ENCODE results near the gene MTR. TPM values are rescaled to one million over a fixed set of nuclear protein-coding genes. Genes with fewer than 3 reads are reported as not detected.

MTR gene
- total RNA-seq, 1 donor from 2014 or later: 59.2 TPM

- no peaks in the 10 kb centered on the region for H3K9me3 Mint-ChIP-seq
- H3K27me3 Mint-ChIP-seq (ENCODE audit: low read depth): peaks cover 4% of the 10 kb centered on the region
- H3K4me1 Mint-ChIP-seq (ENCODE audit: low read depth): peaks cover 5% of the 10 kb centered on the region
- H3K36me3 Mint-ChIP-seq (ENCODE audit: low read depth): no peaks in the 10 kb centered on the region
- no peak overlapping the region for H3K27ac Mint-ChIP-seq
- DNase-seq (ENCODE audit: low spot score): no peak
- H3K4me3 Mint-ChIP-seq (ENCODE audit: low read depth): no peak overlapping the region
- intact Hi-C loops (cut with micrococcal nuclease): no loop called here
Observed at GRCh38 chr1:236760480-236760879, 34.6 kb upstream of the MTR start.

GRCh38 chr1:236760986-236761385, 34.1 kb upstream of the MTR start:
- Mint-ChIP-seq H3K9me3 (no peaks in the 10 kb centered on the region), H3K27ac (no peak overlapping the region), H3K4me3 (ENCODE audit: low read depth) (no peak overlapping the region), H3K4me1 (ENCODE audit: low read depth) (peaks cover 5% of the 10 kb centered on the region), H3K27me3 (ENCODE audit: low read depth) (peaks cover 9% of the 10 kb centered on the region), H3K36me3 (ENCODE audit: low read depth) (no peaks in the 10 kb centered on the region)
- no peak for DNase-seq (ENCODE audit: low spot score)
- intact Hi-C loops (cut with micrococcal nuclease): no loop called here

DNA sequence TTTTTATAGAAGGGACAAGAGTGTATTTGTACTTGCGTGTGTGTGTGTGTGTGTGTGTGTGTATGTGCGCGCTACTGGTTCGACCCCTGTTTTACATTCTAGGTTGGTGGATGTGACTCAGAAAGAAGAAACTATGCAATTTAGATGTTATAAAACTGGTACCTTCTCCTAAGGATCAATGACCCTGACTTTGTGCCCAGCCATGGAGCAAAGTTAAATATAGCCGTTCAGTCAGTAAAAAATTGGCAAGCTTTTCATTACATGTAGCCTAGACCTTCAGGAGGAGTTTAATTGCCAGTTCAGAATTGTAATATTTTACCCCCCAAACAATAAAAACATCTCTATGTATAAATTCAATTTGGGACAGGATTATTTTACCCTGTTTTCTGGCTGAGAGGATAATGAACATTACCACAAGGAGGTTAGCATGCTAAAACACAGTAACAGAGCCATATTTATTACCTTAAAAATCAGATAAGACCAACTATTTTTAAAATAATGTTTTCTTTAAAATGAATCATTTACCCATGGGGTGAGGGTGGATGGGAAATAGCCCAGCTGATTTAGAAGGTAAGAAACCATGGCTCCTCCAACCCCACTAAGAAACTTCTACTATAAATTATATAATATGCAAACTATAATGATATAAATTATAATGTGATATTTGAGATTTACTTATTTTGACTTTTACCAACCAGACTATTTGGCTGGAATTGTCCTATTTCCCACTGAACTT, 33.5 kb upstream of the MTR start:
- Mint-ChIP-seq H3K4me3 (ENCODE audit: low read depth) (no peak overlapping the region), H3K36me3 (ENCODE audit: low read depth) (no peaks in the 10 kb centered on the region), H3K27ac (no peak overlapping the region), H3K27me3 (ENCODE audit: low read depth) (peaks cover 13% of the 10 kb centered on the region), H3K4me1 (ENCODE audit: low read depth) (peaks cover 5% of the 10 kb centered on the region), H3K9me3 (no peaks in the 10 kb centered on the region)
- DNase-seq (ENCODE audit: low spot score): no peak
- intact Hi-C loops (cut with micrococcal nuclease): no loop called here

DNA sequence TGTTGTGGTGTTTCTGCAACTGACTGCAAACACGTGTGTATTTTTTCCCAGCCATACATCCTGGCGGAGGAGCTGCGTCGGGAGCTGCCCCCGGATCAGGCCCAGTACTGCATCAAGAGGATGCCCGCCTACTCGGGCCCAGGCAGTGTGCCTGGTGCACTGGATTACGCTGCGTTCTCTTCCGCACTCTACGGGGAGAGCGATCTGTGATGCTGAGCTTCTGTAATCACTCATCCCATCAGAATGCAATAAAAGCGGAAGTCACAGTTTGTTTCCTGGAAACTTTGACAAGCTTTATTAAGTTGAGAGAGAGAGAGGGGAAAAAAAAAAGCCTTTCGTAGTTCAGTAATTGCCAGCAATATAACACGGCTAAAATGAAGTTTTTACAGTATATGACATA, 32.7 kb upstream of the MTR start:
- Mint-ChIP-seq H3K36me3 (ENCODE audit: low read depth) (no peaks in the 10 kb centered on the region), H3K27ac (no peak overlapping the region), H3K4me1 (ENCODE audit: low read depth) (peaks cover 5% of the 10 kb centered on the region), H3K27me3 (ENCODE audit: low read depth) (peaks cover 15% of the 10 kb centered on the region), H3K4me3 (ENCODE audit: low read depth) (no peak overlapping the region), H3K9me3 (no peaks in the 10 kb centered on the region)
- no peak for DNase-seq (ENCODE audit: low spot score)
- intact Hi-C loops (cut with micrococcal nuclease): no loop called here

- Mint-ChIP-seq H3K4me1 (ENCODE audit: low read depth) (no peaks in the 10 kb centered on the region), H3K4me3 (ENCODE audit: low read depth) (no peak overlapping the region), H3K27ac (no peak overlapping the region), H3K27me3 (ENCODE audit: low read depth) (peaks cover 26% of the 10 kb centered on the region), H3K9me3 (no peaks in the 10 kb centered on the region), H3K36me3 (ENCODE audit: low read depth) (no peaks in the 10 kb centered on the region)
- no peak for DNase-seq (ENCODE audit: low spot score)
- intact Hi-C loops (cut with micrococcal nuclease): no loop called here
Observed at GRCh38 chr1:236765831-236766230, 29.3 kb upstream of the MTR start.

- H3K4me3 Mint-ChIP-seq (ENCODE audit: low read depth): no peak overlapping the region
- no peak overlapping the region for H3K27ac Mint-ChIP-seq
- intact Hi-C loops (cut with micrococcal nuclease): no loop called here
- no peaks in the 10 kb centered on the region for H3K36me3 Mint-ChIP-seq (ENCODE audit: low read depth)
- peaks cover 26% of the 10 kb centered on the region for H3K27me3 Mint-ChIP-seq (ENCODE audit: low read depth)
- no peaks in the 10 kb centered on the region for H3K4me1 Mint-ChIP-seq (ENCODE audit: low read depth)
- H3K9me3 Mint-ChIP-seq: no peaks in the 10 kb centered on the region
- DNase-seq (ENCODE audit: low spot score): no peak
Observed at GRCh38 chr1:236766506-236766905, 28.6 kb upstream of the MTR start.

DNA sequence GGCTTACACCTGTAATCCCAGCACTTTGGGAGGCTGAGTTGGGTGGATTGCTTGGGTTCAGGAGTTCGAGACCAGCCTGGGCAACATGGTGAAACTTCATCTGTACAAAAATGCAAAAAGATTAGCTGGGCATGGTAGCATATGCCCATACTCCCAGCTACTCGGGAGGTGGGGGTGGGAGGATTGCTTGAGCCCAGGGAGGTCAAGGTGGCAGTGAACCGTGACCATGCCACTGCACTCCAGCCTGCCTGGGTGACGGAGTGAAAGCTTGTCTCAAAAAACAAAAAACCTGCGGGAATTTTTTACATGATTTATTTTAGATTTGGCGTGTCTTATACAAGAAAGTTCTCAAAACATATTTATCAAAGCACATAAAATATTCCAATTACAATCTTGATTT, 27.8 kb upstream of the MTR start:
- H3K36me3 Mint-ChIP-seq (ENCODE audit: low read depth): no peaks in the 10 kb centered on the region
- H3K4me3 Mint-ChIP-seq (ENCODE audit: low read depth): no peak overlapping the region
- H3K27ac Mint-ChIP-seq: no peak overlapping the region
- DNase-seq (ENCODE audit: low spot score): no peak
- H3K9me3 Mint-ChIP-seq: no peaks in the 10 kb centered on the region
- no peaks in the 10 kb centered on the region for H3K4me1 Mint-ChIP-seq (ENCODE audit: low read depth)
- intact Hi-C loops (cut with micrococcal nuclease): no loop called here
- peaks cover 26% of the 10 kb centered on the region for H3K27me3 Mint-ChIP-seq (ENCODE audit: low read depth)

GRCh38 chr1:236768601-236769000, 26.5 kb upstream of the MTR start:
- Mint-ChIP-seq H3K36me3 (ENCODE audit: low read depth) (no peaks in the 10 kb centered on the region), H3K4me3 (ENCODE audit: low read depth) (no peak overlapping the region), H3K9me3 (no peaks in the 10 kb centered on the region), H3K4me1 (ENCODE audit: low read depth) (no peaks in the 10 kb centered on the region), H3K27ac (no peak overlapping the region), H3K27me3 (ENCODE audit: low read depth) (peaks cover 26% of the 10 kb centered on the region)
- no peak for DNase-seq (ENCODE audit: low spot score)
- intact Hi-C loops (cut with micrococcal nuclease): no loop called here

GRCh38 chr1:236773919-236774318, 21.2 kb upstream of the MTR start:
- intact Hi-C loops (cut with micrococcal nuclease): no loop called here
- Mint-ChIP-seq H3K36me3 (ENCODE audit: low read depth) (no peaks in the 10 kb centered on the region), H3K9me3 (peaks cover 7% of the 10 kb centered on the region), H3K4me3 (ENCODE audit: low read depth) (no peak overlapping the region), H3K27me3 (ENCODE audit: low read depth) (peaks cover 18% of the 10 kb centered on the region), H3K4me1 (ENCODE audit: low read depth) (no peaks in the 10 kb centered on the region), H3K27ac (no peak overlapping the region)
- no peak for DNase-seq (ENCODE audit: low spot score)

GRCh38 chr1:236774926-236775325, 20.2 kb upstream of the MTR start:
- no peaks in the 10 kb centered on the region for H3K36me3 Mint-ChIP-seq (ENCODE audit: low read depth)
- H3K4me1 Mint-ChIP-seq (ENCODE audit: low read depth): no peaks in the 10 kb centered on the region
- intact Hi-C loops (cut with micrococcal nuclease): no loop called here
- no peak overlapping the region for H3K27ac Mint-ChIP-seq
- peaks cover 13% of the 10 kb centered on the region for H3K9me3 Mint-ChIP-seq
- no peak for DNase-seq (ENCODE audit: low spot score)
- H3K27me3 Mint-ChIP-seq (ENCODE audit: low read depth): peaks cover 18% of the 10 kb centered on the region
- no peak overlapping the region for H3K4me3 Mint-ChIP-seq (ENCODE audit: low read depth)

- H3K4me1 Mint-ChIP-seq (ENCODE audit: low read depth): no peaks in the 10 kb centered on the region
- peaks cover 27% of the 10 kb centered on the region for H3K27me3 Mint-ChIP-seq (ENCODE audit: low read depth)
Observed at GRCh38 chr1:236779312-236779711, 15.8 kb upstream of the MTR start.

GRCh38 chr1:236785477-236785876, 9.6 kb upstream of the MTR start:
- DNase-seq (ENCODE audit: low spot score): no peak
- Mint-ChIP-seq H3K9me3 (peaks cover 4% of the 10 kb centered on the region), H3K36me3 (ENCODE audit: low read depth) (no peaks in the 10 kb centered on the region), H3K4me3 (ENCODE audit: low read depth) (no peak overlapping the region), H3K4me1 (ENCODE audit: low read depth) (no peaks in the 10 kb centered on the region), H3K27me3 (ENCODE audit: low read depth) (peaks cover 17% of the 10 kb centered on the region), H3K27ac (no peak overlapping the region)
- intact Hi-C loops (cut with micrococcal nuclease): no loop called here

More at GRCh38 chr1:236779312-236779711, 15.8 kb upstream of the MTR start:
- intact Hi-C loops (cut with micrococcal nuclease): no loop called here
- no peak overlapping the region for H3K27ac Mint-ChIP-seq
- H3K9me3 Mint-ChIP-seq: peaks cover 13% of the 10 kb centered on the region
- no peaks in the 10 kb centered on the region for H3K36me3 Mint-ChIP-seq (ENCODE audit: low read depth)
- DNase-seq (ENCODE audit: low spot score): no peak
- no peak overlapping the region for H3K4me3 Mint-ChIP-seq (ENCODE audit: low read depth)

DNA sequence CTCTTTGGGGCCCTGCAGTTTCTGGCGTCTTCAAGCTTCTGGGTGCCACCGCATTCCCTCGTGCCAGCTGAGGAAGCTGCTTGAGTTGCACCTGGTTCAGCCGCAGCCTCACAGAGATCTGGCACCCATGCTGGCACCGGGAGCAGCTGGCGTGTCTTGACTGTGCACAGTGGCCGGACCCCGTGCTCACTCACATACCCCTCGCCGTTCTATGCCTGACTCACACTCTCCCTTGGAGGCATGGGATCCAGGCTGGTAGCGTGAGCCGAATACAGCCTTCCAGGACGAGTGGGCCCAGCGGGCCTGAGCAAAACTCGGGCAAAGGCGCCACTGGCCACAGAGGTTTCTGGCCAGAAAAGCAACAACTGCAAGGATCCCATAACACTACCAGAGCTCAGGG, 8.6 kb upstream of the MTR start:
- intact Hi-C loops (cut with micrococcal nuclease): no loop called here
- H3K27ac Mint-ChIP-seq: no peak overlapping the region
- H3K27me3 Mint-ChIP-seq (ENCODE audit: low read depth): peaks cover 16% of the 10 kb centered on the region
- no peaks in the 10 kb centered on the region for H3K4me1 Mint-ChIP-seq (ENCODE audit: low read depth)
- H3K36me3 Mint-ChIP-seq (ENCODE audit: low read depth): no peaks in the 10 kb centered on the region
- H3K4me3 Mint-ChIP-seq (ENCODE audit: low read depth): no peak overlapping the region
- DNase-seq (ENCODE audit: low spot score): no peak
- H3K9me3 Mint-ChIP-seq: peaks cover 4% of the 10 kb centered on the region
